ENCODE results near the gene KRT8. TPM values are rescaled to one million over a fixed set of nuclear protein-coding genes. Genes with fewer than 3 reads are reported as not detected.
"Not testable (repeated sequence)": the region's sequence is repeated elsewhere in the genome, so short reads cannot be mapped to it uniquely, and the experiment has no call there.

KRT8 gene
- total RNA-seq, 2 experiments from 2014 or later: 0.48 to 0.62 TPM

DNA sequence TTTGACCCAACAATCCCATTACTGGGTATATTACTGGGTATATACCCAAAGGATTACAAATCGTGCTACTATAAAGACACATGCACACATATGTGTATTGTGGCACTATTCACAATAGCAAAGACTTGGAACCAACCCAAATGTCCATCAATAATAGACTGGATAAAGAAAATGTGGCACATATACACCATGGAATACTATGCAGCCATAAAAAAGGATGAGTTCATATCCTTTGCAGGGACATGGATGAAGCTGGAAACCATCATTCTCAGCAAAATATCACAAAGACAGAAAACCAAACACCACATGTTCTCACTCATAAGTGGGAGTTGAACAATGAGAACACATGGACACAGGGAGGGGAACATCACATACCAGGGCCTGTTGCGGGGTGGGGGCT lies 48.8 kb downstream of the KRT8 start:
- not testable (repeated sequence) for H3K27ac Mint-ChIP-seq, H3K4me1 Mint-ChIP-seq, H3K36me3 Mint-ChIP-seq, DNase-seq, H3K4me3 Mint-ChIP-seq, H3K9me3 Mint-ChIP-seq, H3K27me3 Mint-ChIP-seq

DNA sequence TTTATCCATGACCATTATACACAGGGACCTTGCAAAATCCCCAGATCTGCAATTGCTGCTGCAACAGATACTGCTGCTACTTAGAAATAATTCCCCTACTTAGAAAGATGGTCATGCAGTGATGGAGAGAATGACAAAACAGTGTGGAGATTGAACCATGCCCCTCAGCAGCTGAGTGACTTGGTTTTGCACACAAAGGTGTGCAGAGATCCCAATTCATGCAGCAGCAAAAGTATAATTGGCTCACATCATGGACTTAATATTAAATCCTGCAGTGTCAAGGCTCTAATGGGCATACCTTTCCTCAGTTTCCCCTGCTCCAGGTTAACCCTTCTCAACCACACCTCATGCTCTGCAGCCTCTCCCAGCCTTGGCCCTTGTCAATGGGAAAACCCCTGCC lies 53.1 kb downstream of the KRT8 start:
- Mint-ChIP-seq H3K4me3 (no peak overlapping the region), H3K27ac (no peak overlapping the region), H3K9me3 (no peaks in the 10 kb centered on the region), H3K27me3 (peaks cover 4% of the 10 kb centered on the region), H3K4me1 (no peaks in the 10 kb centered on the region), H3K36me3 (no peaks in the 10 kb centered on the region)
- no peak for DNase-seq

DNA sequence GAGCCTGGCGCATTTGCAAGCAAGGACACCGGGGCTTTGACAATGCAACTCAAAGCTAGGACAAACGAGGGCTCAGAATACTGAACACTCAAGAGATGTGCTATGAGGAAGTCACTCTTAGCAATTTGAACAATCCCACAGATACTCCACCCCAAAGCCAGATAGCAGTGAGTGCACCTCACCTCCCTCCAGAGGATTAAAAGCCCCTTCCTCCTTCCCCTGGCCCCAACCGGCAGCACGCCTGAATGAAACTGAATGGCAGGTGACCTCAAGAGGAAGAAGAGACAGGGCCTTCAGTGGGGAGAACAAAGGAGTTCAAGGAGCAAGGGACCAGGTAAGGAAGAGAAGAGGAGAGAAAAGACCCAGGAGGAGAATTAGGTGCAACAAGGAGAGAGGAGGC lies 54.2 kb downstream of the KRT8 start:
- H3K4me1 Mint-ChIP-seq: no peaks in the 10 kb centered on the region
- no peaks in the 10 kb centered on the region for H3K9me3 Mint-ChIP-seq
- H3K36me3 Mint-ChIP-seq: no peaks in the 10 kb centered on the region
- H3K27me3 Mint-ChIP-seq: peaks cover 4% of the 10 kb centered on the region
- DNase-seq: no peak
- no peak overlapping the region for H3K4me3 Mint-ChIP-seq
- H3K27ac Mint-ChIP-seq: no peak overlapping the region

DNA sequence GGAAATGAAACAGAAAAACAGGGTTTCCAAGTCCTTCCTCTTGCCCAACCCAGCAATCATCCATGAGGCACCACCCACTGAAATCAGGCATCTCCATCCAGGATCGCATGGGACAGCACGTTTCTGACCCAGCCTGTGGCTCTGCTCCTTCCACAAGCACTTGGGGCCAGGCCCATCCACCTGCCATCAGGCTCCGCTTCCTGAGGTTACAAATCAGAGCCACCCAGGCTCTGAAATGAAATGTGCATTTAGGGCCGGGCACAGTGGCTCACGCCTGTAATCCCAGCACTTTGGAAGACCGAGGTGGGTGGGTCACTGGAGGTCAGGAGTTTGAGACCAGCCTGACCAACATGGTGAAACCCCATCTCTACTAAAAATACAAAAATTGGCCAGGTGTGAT lies 55.4 kb downstream of the KRT8 start:
- H3K27me3 Mint-ChIP-seq: peaks cover 4% of the 10 kb centered on the region
- H3K4me1 Mint-ChIP-seq: no peaks in the 10 kb centered on the region
- H3K4me3 Mint-ChIP-seq: no peak overlapping the region
- no peak for DNase-seq
- no peak overlapping the region for H3K27ac Mint-ChIP-seq
- H3K36me3 Mint-ChIP-seq: no peaks in the 10 kb centered on the region
- H3K9me3 Mint-ChIP-seq: no peaks in the 10 kb centered on the region

DNA sequence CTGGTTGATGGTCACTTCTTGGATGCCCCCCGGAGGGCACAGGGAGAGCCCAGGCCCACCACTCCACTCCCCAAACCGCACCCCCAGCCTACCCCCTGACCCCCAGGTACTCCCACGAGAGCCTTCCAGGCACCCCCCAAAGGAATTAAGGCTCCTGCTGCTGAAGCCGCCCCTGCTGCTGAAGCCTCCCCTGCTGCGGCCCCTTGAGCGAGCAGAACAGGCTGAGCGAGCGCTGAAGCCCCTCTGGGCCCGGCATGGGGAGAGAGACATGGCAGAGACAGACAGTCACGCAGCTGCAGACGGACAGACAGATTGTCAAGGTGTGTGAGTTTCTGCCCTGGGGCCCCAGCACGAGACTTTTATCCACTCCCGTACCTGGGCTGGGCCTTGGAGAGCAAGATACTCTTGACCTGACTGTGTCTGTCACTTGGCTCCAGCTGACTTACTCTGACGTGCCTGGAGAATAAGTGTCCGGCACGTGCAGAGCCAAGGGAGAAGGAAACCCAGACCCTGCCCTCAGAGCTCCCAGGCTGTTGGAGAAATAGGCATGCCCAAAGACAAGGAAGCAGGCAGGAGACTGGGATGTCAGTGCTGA lies 56.1 kb downstream of the KRT8 start, which contains the start of gene KRT78:
TSS of gene KRT78 (minus strand) at position 334 of the 595 bp plus-strand sequence. CDS start at position 270, 64 bp downstream.
- no peak for DNase-seq
- H3K4me1 Mint-ChIP-seq: peaks cover 1% of the 10 kb centered on the region
- no peak within 1 kb of the TSS for H3K27ac Mint-ChIP-seq
- H3K4me3 Mint-ChIP-seq: no peak within 1 kb of the TSS
- H3K27me3 Mint-ChIP-seq: peaks cover 4% of the 10 kb centered on the region
- no peaks in the 10 kb centered on the region for H3K36me3 Mint-ChIP-seq
- H3K9me3 Mint-ChIP-seq: no peaks in the 10 kb centered on the region

DNA sequence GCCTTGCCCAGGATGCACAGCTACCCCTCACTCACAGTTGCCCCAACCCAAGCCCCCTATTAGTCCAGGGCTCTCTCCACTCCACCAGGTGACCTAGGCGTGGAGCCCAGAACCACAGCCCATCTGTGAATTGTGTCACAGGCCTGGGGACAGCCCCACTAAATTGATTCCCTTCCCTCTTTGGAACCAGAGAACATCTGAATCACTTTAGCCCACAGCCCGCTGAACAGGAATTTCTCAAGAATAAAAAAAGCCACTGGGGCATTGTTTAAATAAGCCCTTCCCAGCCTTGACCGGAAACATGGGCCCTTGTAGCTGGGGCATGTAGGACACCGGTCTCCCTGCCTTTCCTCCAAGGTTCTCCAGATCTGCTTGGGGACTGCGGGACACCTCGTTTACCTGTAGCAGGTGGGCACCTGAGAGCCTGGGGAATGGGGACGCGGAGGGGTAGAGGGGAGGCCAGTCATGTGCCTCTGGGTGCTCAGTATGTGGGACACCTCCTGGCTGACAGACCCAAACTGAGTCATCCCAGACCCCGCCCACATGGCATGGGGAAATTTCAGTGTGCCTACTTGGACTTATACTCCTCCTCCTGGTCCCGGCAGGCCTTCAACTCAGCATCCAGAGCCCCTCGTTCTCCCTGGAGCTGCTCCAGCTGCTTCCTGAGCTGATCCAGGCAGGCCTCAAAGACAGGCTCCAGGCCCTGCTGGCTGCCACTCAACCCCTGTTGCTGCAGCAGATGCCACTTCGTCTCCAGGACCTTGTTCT lies 57.4 kb downstream of the KRT8 start:
- Mint-ChIP-seq H3K9me3 (no peaks in the 10 kb centered on the region), H3K36me3 (no peaks in the 10 kb centered on the region), H3K27ac (no peak overlapping the region), H3K27me3 (peaks cover 4% of the 10 kb centered on the region), H3K4me3 (no peak overlapping the region), H3K4me1 (peaks cover 2% of the 10 kb centered on the region)
- no peak for DNase-seq

Other genes with a start within 250 kb of the KRT8 start
- gene KRT1, start 224.7 kb downstream of the KRT8 start, total RNA-seq: not detected
- not detected for gene KRT77, start 201.6 kb downstream of the KRT8 start, total RNA-seq
- gene KRT76, start 127.7 kb downstream of the KRT8 start, total RNA-seq: not detected
- not detected for gene KRT3, start 109.0 kb downstream of the KRT8 start, total RNA-seq
- gene KRT4, start 91.0 kb downstream of the KRT8 start, total RNA-seq: under 1 TPM in 1 of 2 experiments, not detected in 1; 0.22 TPM
- gene KRT79, start 70.8 kb downstream of the KRT8 start, total RNA-seq: under 1 TPM; 0.95 to 0.96 TPM
- not detected for gene KRT78, start 56.1 kb downstream of the KRT8 start, total RNA-seq
- gene KRT18, start 44.0 kb upstream of the KRT8 start, total RNA-seq: 1 to 10 TPM; 7.3 to 7.6 TPM
- 100 to 1,000 TPM; 704 to 720 TPM for gene EIF4B, start 101.4 kb upstream of the KRT8 start, total RNA-seq
- 1 to 10 TPM; 1.5 to 2.6 TPM for gene TNS2, start 145.0 kb upstream of the KRT8 start, total RNA-seq
- gene SPRYD3, start 174.3 kb upstream of the KRT8 start, total RNA-seq: 10 to 100 TPM; 23.5 to 25.7 TPM
- gene IGFBP6, start 192.6 kb upstream of the KRT8 start, total RNA-seq: 1 to 10 TPM; 1.9 to 2.2 TPM
- gene SOAT2, start 198.4 kb upstream of the KRT8 start, total RNA-seq: 1 to 10 TPM; 3.1 to 3.8 TPM

Data from activated naive CD8-positive, alpha-beta T cell treated with anti-CD3 and anti-CD28 coated beads for 36 hours (primary cell).